GM23338 (cell line): ENCODE data around the gene DHX34. TPM values are rescaled to one million over a fixed set of nuclear protein-coding genes. Genes with fewer than 3 reads are reported as not detected.

Experiments used
- ATAC-seq: fragments of 200-7000 bp; cut with Tn5 transposase; 3 replicates; pipeline ENCODE4 v1.9.1; 2020
- DNase-seq: peaks from one replicate; pipeline ENCODE4 v3.0.0-alpha.2; 2015; ENCODE audit warnings: low spot score
- H2AFZ ChIP-seq: fragments of 200-600 bp; sonication (generic); 2 replicates; pipeline ENCODE4 v1.8.0; 2016; ENCODE audit warnings: antibody characterized with exemption, mild to moderate bottlenecking, moderate library complexity
- H3F3A ChIP-seq: fragments of 200-600 bp; sonication (generic); replicated peaks from 2 replicates; pipeline ENCODE4 v1.8.0; 2017; ENCODE audit warnings: antibody characterized with exemption, mixed run types, low read depth
- H3K27ac ChIP-seq: fragments of 200-600 bp; sonication (generic); 2 replicates; pipeline ENCODE4 v1.6.1; 2016; ENCODE audit warnings: low read depth
- H3K27me3 ChIP-seq: fragments of 200-600 bp; sonication (generic); 2 replicates; pipeline ENCODE4 v1.8.0; 2016; ENCODE audit warnings: mild to moderate bottlenecking, mixed run types, moderate library complexity; ENCODE audit not compliant: insufficient read depth
- H3K36me3 ChIP-seq: fragments of 200-600 bp; sonication (generic); 2 replicates; pipeline ENCODE4 v1.8.0; 2016; ENCODE audit warnings: mild to moderate bottlenecking; ENCODE audit not compliant: insufficient read depth
- H3K4me1 ChIP-seq: fragments of 200-600 bp; sonication (generic); 2 replicates; pipeline ENCODE4 v1.8.0; 2016; ENCODE audit warnings: mild to moderate bottlenecking, moderate library complexity; ENCODE audit not compliant: insufficient read depth
- H3K4me2 ChIP-seq: fragments of 200-600 bp; sonication (generic); 2 replicates; pipeline ENCODE4 v1.7.1; 2017; ENCODE audit warnings: mixed run types
- H3K4me3 ChIP-seq: fragments of 200-600 bp; sonication (generic); 2 replicates; pipeline ENCODE4 v1.6.1; 2016; ENCODE audit warnings: mixed run types
- H3K79me2 ChIP-seq: fragments of 200-600 bp; sonication (generic); replicated peaks from 2 replicates; pipeline ENCODE4 v1.8.0; 2017; ENCODE audit warnings: mild to moderate bottlenecking; ENCODE audit not compliant: insufficient read depth
- H3K9me2 ChIP-seq: fragments of 200-600 bp; sonication (generic); 2 replicates; pipeline ENCODE4 v1.8.0; 2017; ENCODE audit not compliant: insufficient read depth
- H4K20me1 ChIP-seq: fragments of 200-600 bp; sonication (generic); replicated peaks from 2 replicates; pipeline ENCODE4 v1.8.0; 2017; ENCODE audit warnings: mild to moderate bottlenecking; ENCODE audit not compliant: insufficient read depth
- H3K27ac Mint-ChIP-seq: 2 replicates; pipeline ENCODE4 v1.8.0; 2020; ENCODE audit warnings: inconsistent platforms, mild to moderate bottlenecking, moderate library complexity, mixed read lengths
- H3K27me3 Mint-ChIP-seq: 3 replicates; pipeline ENCODE4 v1.8.0; 2022; ENCODE audit warnings: low read depth, mild to moderate bottlenecking, moderate library complexity, mixed read lengths, inconsistent platforms; ENCODE audit not compliant: insufficient read depth, poor library complexity
- H3K36me3 Mint-ChIP-seq: 3 replicates; pipeline ENCODE4 v1.8.0; 2021; ENCODE audit warnings: low read depth, mild to moderate bottlenecking, inconsistent platforms, moderate library complexity, mixed read lengths
- H3K4me1 Mint-ChIP-seq: 3 replicates; pipeline ENCODE4 v1.8.0; 2020; ENCODE audit warnings: mild to moderate bottlenecking, inconsistent platforms, mixed read lengths
- H3K4me3 Mint-ChIP-seq: 3 replicates; pipeline ENCODE4 v1.8.0; 2021; ENCODE audit warnings: moderate library complexity, mild to moderate bottlenecking, inconsistent platforms, mixed read lengths
- H3K9me3 Mint-ChIP-seq: 3 replicates; pipeline ENCODE4 v1.8.0; 2020; ENCODE audit warnings: moderate library complexity, mild to moderate bottlenecking, inconsistent platforms, mixed read lengths
- CREB1 ChIP-seq: fragments of 250-450 bp; sonication (Bioruptor Pico); IDR thresholded peaks from 2 replicates; pipeline ENCODE4 v1.5.0; 2020; ENCODE audit warnings: low read depth, mild to moderate bottlenecking, moderate library complexity
- EZH2 ChIP-seq: fragments of 200-600 bp; sonication (generic); IDR thresholded peaks from one replicate; pipeline ENCODE4 v1.8.0; 2017; ENCODE audit warnings: antibody characterized with exemption, mild to moderate bottlenecking, low read depth; ENCODE audit not compliant: unreplicated experiment
- EZH2phosphoT487 ChIP-seq: fragments of 200-600 bp; sonication (generic); IDR thresholded peaks from one replicate; pipeline ENCODE4 v1.8.1; 2018; ENCODE audit warnings: antibody characterized with exemption; ENCODE audit not compliant: unreplicated experiment
- JUNB ChIP-seq: IDR thresholded peaks from one replicate; pipeline ENCODE4 v1.6.1; 2016; ENCODE audit warnings: antibody characterized with exemption; ENCODE audit not compliant: unreplicated experiment
- NANOG ChIP-seq: IDR thresholded peaks from 2 replicates; pipeline ENCODE4 v1.6.1; 2016; ENCODE audit warnings: antibody characterized with exemption, borderline replicate concordance
- POLR2AphosphoS5 ChIP-seq: IDR thresholded peaks from 2 replicates; pipeline ENCODE4 v1.6.1; 2016; ENCODE audit warnings: antibody characterized with exemption, low read depth
- REST ChIP-seq: IDR thresholded peaks from one replicate; pipeline ENCODE4 v1.6.1; 2018; ENCODE audit warnings: antibody characterized with exemption; ENCODE audit not compliant: unreplicated experiment
- STAT1 ChIP-seq: IDR thresholded peaks from one replicate; pipeline ENCODE4 v1.6.1; 2016; ENCODE audit warnings: antibody characterized with exemption; ENCODE audit not compliant: unreplicated experiment
- ZNF114 ChIP-seq: fragments of 250-450 bp; sonication (Bioruptor Pico); IDR thresholded peaks from 2 replicates; pipeline ENCODE4 v1.5.0; 2020; ENCODE audit warnings: mild to moderate bottlenecking, moderate library complexity
- ZNF331 ChIP-seq: fragments of 250-450 bp; sonication (Bioruptor Pico); IDR thresholded peaks from 2 replicates; pipeline ENCODE4 v1.5.0; 2020; ENCODE audit warnings: low read depth, mild to moderate bottlenecking, moderate library complexity
- polyA plus RNA-seq: library from polyadenylated mRNA; unstranded; fragments of >200 nt; fragmentation: Nextera tagmentation; extraction: Ambion mirVana; gene quantifications from 2 replicates; pipeline ENCODE4 v1.2.1, GENCODE V29; 2016
- total RNA-seq: library from RNA; depleted of rRNA; stranded (reverse); fragments of >200 nt; shearing (Covaris generic); gene quantifications from 2 replicates; pipeline ENCODE4 v1.2.3, GENCODE V29; 2014
- TF ChIP-seq, protein P1 (sequence below): IDR thresholded peaks from 2 replicates; pipeline ENCODE4 v1.6.1; 2016; ENCODE audit warnings: antibody characterized with exemption

DHX34 gene
- total and polyA plus RNA-seq, 2 experiments from 2014 or later, result 16.3 to 50.1 TPM

DNA sequence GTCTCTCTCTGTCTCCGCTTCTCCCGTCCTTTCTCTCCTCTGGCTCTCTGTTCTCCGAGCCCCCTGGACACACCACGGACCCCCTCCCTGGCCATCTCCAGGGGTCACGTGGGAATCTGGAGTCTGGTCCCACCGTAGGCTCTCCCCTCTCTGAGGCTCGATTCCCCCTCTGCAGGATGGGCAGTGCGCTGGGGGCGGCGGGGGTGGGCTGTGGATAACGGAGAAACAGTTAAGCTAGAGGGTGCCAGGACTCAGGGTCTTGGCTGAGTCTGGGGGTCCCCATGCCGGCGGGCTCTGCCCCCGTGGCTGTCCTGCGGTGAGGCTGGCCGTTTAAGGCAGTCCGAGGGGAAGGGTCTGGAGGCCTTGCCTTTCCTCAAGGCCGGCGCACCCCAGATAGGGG lies 70.7 kb downstream of the DHX34 start:
- H3K4me2 ChIP-seq, result peak overlapping the region; percentile 94
- peaks cover 43% of the 10 kb centered on the region for H3K4me1 ChIP-seq

GRCh38 chr19:47421244-47421786 lies 72.2 kb downstream of the DHX34 start:
- Mint-ChIP-seq H3K36me3 (peaks cover 4% of the 10 kb centered on the region; the same call in 1 of the 3 replicates), H3K4me1 (peaks cover 53% of the 10 kb centered on the region), H3K9me3 (peaks cover 5% of the 10 kb centered on the region), H3K4me3 (peak overlapping the region; percentile 69), H3K27me3 (peaks cover 86% of the 10 kb centered on the region), H3K27ac (no peak overlapping the region)
- H3K79me2 ChIP-seq, result 0 out of 2 replicates have a peak, but pooled peaks cover 7% of the 10 kb centered on the region
- no peak overlapping the region for H2AFZ ChIP-seq
- H3K4me1 ChIP-seq, result peaks cover 43% of the 10 kb centered on the region
- peaks cover 17% of the 10 kb centered on the region for H3F3A ChIP-seq
- ATAC-seq (no peak), DNase-seq (no peak)
- peaks cover 93% of the 10 kb centered on the region for H3K27me3 ChIP-seq
- H3K4me2 ChIP-seq, result peak overlapping the region; percentile 94
- no peaks in the 10 kb centered on the region for H3K36me3 ChIP-seq
- no peaks in the 10 kb centered on the region for H4K20me1 ChIP-seq
- H3K9me2 ChIP-seq, result no peaks in the 10 kb centered on the region
- H3K4me3 ChIP-seq, result peak overlapping the region; percentile 91
- H3K27ac ChIP-seq, result no peak overlapping the region
- TF ChIP-seq STAT1, result no peak
- TF ChIP-seq REST, result no peak
- no peak for TF ChIP-seq POLR2AphosphoS5
- no peak for TF ChIP-seq NANOG
- TF ChIP-seq, protein P1, sequence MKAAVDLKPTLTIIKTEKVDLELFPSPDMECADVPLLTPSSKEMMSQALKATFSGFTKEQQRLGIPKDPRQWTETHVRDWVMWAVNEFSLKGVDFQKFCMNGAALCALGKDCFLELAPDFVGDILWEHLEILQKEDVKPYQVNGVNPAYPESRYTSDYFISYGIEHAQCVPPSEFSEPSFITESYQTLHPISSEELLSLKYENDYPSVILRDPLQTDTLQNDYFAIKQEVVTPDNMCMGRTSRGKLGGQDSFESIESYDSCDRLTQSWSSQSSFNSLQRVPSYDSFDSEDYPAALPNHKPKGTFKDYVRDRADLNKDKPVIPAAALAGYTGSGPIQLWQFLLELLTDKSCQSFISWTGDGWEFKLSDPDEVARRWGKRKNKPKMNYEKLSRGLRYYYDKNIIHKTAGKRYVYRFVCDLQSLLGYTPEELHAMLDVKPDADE, result no peak
- TF ChIP-seq EZH2, result no peak
- TF ChIP-seq CREB1, result no peak
- TF ChIP-seq EZH2phosphoT487, result no peak
- TF ChIP-seq JUNB, result no peak

More for the DNA sequence above, 70.7 kb downstream of the DHX34 start:
- H3K4me3 Mint-ChIP-seq, result peak overlapping the region; percentile 69
- TF ChIP-seq ZNF114 (CRISPR knock-in tag), result no peak
- no peak for TF ChIP-seq STAT1
- TF ChIP-seq POLR2AphosphoS5, result no peak
- TF ChIP-seq, protein P1, result no peak
- no peak for TF ChIP-seq ZNF331 (CRISPR knock-in tag)
- TF ChIP-seq NANOG, result no peak
- TF ChIP-seq EZH2, result peak; percentile 63
- H3K36me3 Mint-ChIP-seq, result peaks cover 4% of the 10 kb centered on the region; the same call in 1 of the 3 replicates
- ATAC-seq, result no peak
- no peaks in the 10 kb centered on the region for H3K9me2 ChIP-seq
- peaks cover 5% of the 10 kb centered on the region for H3K9me3 Mint-ChIP-seq
- no peak overlapping the region for H3K27ac Mint-ChIP-seq
- H3K36me3 ChIP-seq, result no peaks in the 10 kb centered on the region
- DNase-seq, result no peak
- peaks cover 17% of the 10 kb centered on the region for H3F3A ChIP-seq
- peak overlapping the region; percentile 91 for H3K4me3 ChIP-seq
- no peaks in the 10 kb centered on the region for H4K20me1 ChIP-seq
- H3K79me2 ChIP-seq, result 0 out of 2 replicates have a peak, but pooled peaks cover 7% of the 10 kb centered on the region
- peaks cover 89% of the 10 kb centered on the region for H3K27me3 ChIP-seq
- H2AFZ ChIP-seq, result peak overlapping the region; percentile 38; the same call in 1 of the 2 replicates
- no peak overlapping the region for H3K27ac ChIP-seq
- H3K4me1 Mint-ChIP-seq, result peaks cover 54% of the 10 kb centered on the region
- peaks cover 82% of the 10 kb centered on the region for H3K27me3 Mint-ChIP-seq
